HepG2 (cell line): ENCODE measurements around the gene POLR1H. TPM values are rescaled to one million over a fixed set of nuclear protein-coding genes. Genes with fewer than 3 reads are reported as not detected.

Source experiments
- ATF7-NPFF ChIP-seq: sonication (generic); formaldehyde crosslinking; IDR thresholded peaks from 2 replicates; pipeline ENCODE4 v1.8.1; 2023; ENCODE audit warnings: mild to moderate bottlenecking, low read depth, missing genetic modification reagents, moderate library complexity
- DDIT3 ChIP-seq: sonication (generic); formaldehyde crosslinking; IDR thresholded peaks from 2 replicates; pipeline ENCODE4 v1.4.0; 2020; ENCODE audit warnings: mild to moderate bottlenecking, missing genetic modification reagents
- EHMT2 ChIP-seq: fragments of 200-600 bp; sonication (generic); IDR thresholded peaks from 2 replicates; pipeline ENCODE4 v1.7.0; 2017; ENCODE audit warnings: antibody characterized with exemption, low read depth, low read length, borderline replicate concordance
- FOXO1 ChIP-seq: sonication (generic); formaldehyde crosslinking; IDR thresholded peaks from 2 replicates; pipeline ENCODE4 v1.4.0; 2020; ENCODE audit warnings: missing genetic modification reagents
- KAT8 ChIP-seq: IDR thresholded peaks from 2 replicates; pipeline ENCODE4 v1.6.1; 2016; ENCODE audit warnings: missing genetic modification reagents, missing compliant biosample characterization
- MXI1 ChIP-seq: IDR thresholded peaks from 3 replicates; pipeline ENCODE4 v1.6.1; 2012; ENCODE audit warnings: low read depth, low read length, inconsistent platforms, borderline replicate concordance
- PRDM15 ChIP-seq: sonication (generic); formaldehyde crosslinking; IDR thresholded peaks from 2 replicates; pipeline ENCODE4 v1.4.0; 2020; ENCODE audit warnings: missing genetic modification reagents
- RBM39 ChIP-seq: fragments of 200-400 bp; formaldehyde crosslinking; IDR thresholded peaks from one replicate; pipeline ENCODE4 v1.6.1; 2018; ENCODE audit warnings: antibody characterized with exemption, mild to moderate bottlenecking, low read depth, low read length; ENCODE audit not compliant: poor library complexity, severe bottlenecking
- RFX5 ChIP-seq: IDR thresholded peaks from 2 replicates; pipeline ENCODE4 v1.6.1; 2011; ENCODE audit warnings: low read depth, low read length, improper control_type of control experiment
- ZEB1 ChIP-seq: IDR thresholded peaks from 2 replicates; pipeline ENCODE4 v1.6.1; 2012; ENCODE audit warnings: mild to moderate bottlenecking, low read depth, inconsistent platforms; ENCODE audit not compliant: insufficient replicate concordance
- ZFP41 ChIP-seq: sonication (generic); formaldehyde crosslinking; IDR thresholded peaks from 2 replicates; pipeline ENCODE4 v1.4.0; 2020; ENCODE audit warnings: mild to moderate bottlenecking, missing genetic modification reagents, borderline replicate concordance
- ZNF230 ChIP-seq: sonication (generic); formaldehyde crosslinking; IDR thresholded peaks from 2 replicates; pipeline ENCODE4 v1.4.0; 2020; ENCODE audit warnings: mild to moderate bottlenecking, missing genetic modification reagents
- ZNF333 ChIP-seq: sonication (generic); formaldehyde crosslinking; IDR thresholded peaks from 2 replicates; pipeline ENCODE4 v1.4.0; 2020; ENCODE audit warnings: mild to moderate bottlenecking, missing genetic modification reagents, borderline replicate concordance
- ZNF510 ChIP-seq: sonication (generic); formaldehyde crosslinking; IDR thresholded peaks from 2 replicates; pipeline ENCODE4 v1.4.0; 2020; ENCODE audit warnings: low read depth, mild to moderate bottlenecking, missing genetic modification reagents
- ZNF530 ChIP-seq: sonication (generic); formaldehyde crosslinking; IDR thresholded peaks from 2 replicates; pipeline ENCODE4 v1.5.0; 2020; ENCODE audit warnings: low read depth, mild to moderate bottlenecking, missing genetic modification reagents
- polyA plus RNA-seq, 8 experiments: library from polyadenylated mRNA; depleted of rRNA in 3 of 8; stranded (reverse) in 7 of 8; unstranded in 1 of 8; fragments of >200 nt; fragmentation: Illumina TruSeq in 4 of 8; extraction: Trizol in 4 of 8; gene quantifications; 2 replicates each; pipeline versions ENCODE4 v1.2.1 to v1.2.3, GENCODE V29; 2011 to 2016; ENCODE audit warnings: low read depth in 4 of 8, missing spikeins in 1 of 8, mixed read lengths in 1 of 8; ENCODE audit not compliant: insufficient read depth in 1 of 8
- total RNA-seq, 5 experiments: library from RNA; depleted of rRNA; stranded (reverse); fragments of >200 nt; fragmentation: Illumina TruSeq; extraction: Trizol; gene quantifications; 2 replicates each; pipeline ENCODE4 v1.2.3, GENCODE V29; 2016; ENCODE audit warnings: low read depth in 1 of 5
- TF ChIP-seq, protein P1 (sequence below): sonication (generic); formaldehyde crosslinking; IDR thresholded peaks from 2 replicates; pipeline ENCODE4 v1.4.0; 2020; ENCODE audit warnings: missing genetic modification reagents
- TF ChIP-seq, protein P2 (sequence below): sonication (generic); formaldehyde crosslinking; IDR thresholded peaks from 2 replicates; pipeline ENCODE4 v1.4.0; 2020; ENCODE audit warnings: low read depth, missing genetic modification reagents
- TF ChIP-seq, protein P3 (sequence below): sonication (generic); formaldehyde crosslinking; conservative IDR thresholded peaks from 2 replicates; pipeline ENCODE4 v1.4.0; 2020; ENCODE audit warnings: mild to moderate bottlenecking, missing genetic modification reagents, moderate library complexity

The POLR1H gene
- total and polyA plus RNA-seq, 2 of the 13 experiments (the other 11 are each of a cell fraction or from before 2014, with no cell fraction given): 61.4 to 79.8 TPM

DNA sequence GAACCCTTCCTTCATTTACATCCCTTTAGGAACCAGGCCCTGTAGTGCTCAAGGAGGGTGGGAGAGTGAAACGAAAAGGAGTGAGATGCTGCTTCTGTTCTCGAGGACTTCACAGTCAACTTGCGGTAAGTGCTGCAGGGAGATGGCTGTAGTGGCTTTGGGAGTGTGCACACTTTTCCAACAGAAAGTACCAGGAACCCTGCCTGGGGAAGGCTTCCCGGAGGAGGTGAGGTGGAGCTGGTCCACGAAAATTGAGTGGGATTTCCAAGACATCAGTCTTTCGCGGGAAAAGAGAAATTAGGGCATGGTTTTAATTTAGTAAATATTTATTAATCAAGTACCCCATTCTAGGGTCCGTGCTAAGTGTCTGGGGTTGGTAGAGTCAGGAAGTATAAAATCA is 39.1 kb downstream of the POLR1H start (continued):
- TF ChIP-seq RBM39 (no peak), ZNF530 (CRISPR knock-in tag) (no peak), ZEB1 (no peak), KAT8 (no peak), ZNF333 (CRISPR knock-in tag) (no peak), ZNF230 (CRISPR knock-in tag) (0 out of 2 replicates have a peak, but pooled peaks have one; percentile 1), ATF7-NPFF (CRISPR knock-in tag) (no peak), ZFP41 (CRISPR knock-in tag) (no peak), EHMT2 (peak; percentile 54; the same call in 1 of the 2 replicates), RFX5 (no peak), FOXO1 (CRISPR knock-in tag) (no peak), PRDM15 (CRISPR knock-in tag) (no peak), DDIT3 (no peak), MXI1 (no peak), ZNF510 (CRISPR knock-in tag) (no peak)
- TF ChIP-seq, protein P1, sequence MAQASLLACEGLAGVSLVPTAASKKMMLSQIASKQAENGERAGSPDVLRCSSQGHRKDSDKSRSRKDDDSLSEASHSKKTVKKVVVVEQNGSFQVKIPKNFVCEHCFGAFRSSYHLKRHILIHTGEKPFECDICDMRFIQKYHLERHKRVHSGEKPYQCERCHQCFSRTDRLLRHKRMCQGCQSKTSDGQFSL (CRISPR knock-in tag): no peak
- TF ChIP-seq, protein P2, sequence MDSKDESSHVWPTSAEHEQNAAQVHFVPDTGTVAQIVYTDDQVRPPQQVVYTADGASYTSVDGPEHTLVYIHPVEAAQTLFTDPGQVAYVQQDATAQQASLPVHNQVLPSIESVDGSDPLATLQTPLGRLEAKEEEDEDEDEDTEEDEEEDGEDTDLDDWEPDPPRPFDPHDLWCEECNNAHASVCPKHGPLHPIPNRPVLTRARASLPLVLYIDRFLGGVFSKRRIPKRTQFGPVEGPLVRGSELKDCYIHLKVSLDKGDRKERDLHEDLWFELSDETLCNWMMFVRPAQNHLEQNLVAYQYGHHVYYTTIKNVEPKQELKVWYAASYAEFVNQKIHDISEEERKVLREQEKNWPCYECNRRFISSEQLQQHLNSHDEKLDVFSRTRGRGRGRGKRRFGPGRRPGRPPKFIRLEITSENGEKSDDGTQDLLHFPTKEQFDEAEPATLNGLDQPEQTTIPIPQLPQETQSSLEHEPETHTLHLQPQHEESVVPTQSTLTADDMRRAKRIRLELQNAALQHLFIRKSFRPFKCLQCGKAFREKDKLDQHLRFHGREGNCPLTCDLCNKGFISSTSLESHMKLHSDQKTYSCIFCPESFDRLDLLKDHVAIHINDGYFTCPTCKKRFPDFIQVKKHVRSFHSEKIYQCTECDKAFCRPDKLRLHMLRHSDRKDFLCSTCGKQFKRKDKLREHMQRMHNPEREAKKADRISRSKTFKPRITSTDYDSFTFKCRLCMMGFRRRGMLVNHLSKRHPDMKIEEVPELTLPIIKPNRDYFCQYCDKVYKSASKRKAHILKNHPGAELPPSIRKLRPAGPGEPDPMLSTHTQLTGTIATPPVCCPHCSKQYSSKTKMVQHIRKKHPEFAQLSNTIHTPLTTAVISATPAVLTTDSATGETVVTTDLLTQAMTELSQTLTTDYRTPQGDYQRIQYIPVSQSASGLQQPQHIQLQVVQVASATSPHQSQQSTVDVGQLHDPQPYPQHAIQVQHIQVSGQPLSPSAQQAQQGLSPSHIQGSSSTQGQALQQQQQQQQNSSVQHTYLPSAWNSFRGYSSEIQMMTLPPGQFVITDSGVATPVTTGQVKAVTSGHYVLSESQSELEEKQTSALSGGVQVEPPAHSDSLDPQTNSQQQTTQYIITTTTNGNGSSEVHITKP (CRISPR knock-in tag): 0 out of 2 replicates have a peak, but pooled peaks have one; percentile 7
- TF ChIP-seq, protein P3, sequence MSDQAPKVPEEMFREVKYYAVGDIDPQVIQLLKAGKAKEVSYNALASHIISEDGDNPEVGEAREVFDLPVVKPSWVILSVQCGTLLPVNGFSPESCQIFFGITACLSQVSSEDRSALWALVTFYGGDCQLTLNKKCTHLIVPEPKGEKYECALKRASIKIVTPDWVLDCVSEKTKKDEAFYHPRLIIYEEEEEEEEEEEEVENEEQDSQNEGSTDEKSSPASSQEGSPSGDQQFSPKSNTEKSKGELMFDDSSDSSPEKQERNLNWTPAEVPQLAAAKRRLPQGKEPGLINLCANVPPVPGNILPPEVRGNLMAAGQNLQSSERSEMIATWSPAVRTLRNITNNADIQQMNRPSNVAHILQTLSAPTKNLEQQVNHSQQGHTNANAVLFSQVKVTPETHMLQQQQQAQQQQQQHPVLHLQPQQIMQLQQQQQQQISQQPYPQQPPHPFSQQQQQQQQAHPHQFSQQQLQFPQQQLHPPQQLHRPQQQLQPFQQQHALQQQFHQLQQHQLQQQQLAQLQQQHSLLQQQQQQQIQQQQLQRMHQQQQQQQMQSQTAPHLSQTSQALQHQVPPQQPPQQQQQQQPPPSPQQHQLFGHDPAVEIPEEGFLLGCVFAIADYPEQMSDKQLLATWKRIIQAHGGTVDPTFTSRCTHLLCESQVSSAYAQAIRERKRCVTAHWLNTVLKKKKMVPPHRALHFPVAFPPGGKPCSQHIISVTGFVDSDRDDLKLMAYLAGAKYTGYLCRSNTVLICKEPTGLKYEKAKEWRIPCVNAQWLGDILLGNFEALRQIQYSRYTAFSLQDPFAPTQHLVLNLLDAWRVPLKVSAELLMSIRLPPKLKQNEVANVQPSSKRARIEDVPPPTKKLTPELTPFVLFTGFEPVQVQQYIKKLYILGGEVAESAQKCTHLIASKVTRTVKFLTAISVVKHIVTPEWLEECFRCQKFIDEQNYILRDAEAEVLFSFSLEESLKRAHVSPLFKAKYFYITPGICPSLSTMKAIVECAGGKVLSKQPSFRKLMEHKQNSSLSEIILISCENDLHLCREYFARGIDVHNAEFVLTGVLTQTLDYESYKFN (CRISPR knock-in tag): no peak
